ENCODE measurements around the gene NACA. TPM values are rescaled to one million over a fixed set of nuclear protein-coding genes. Genes with fewer than 3 reads are reported as not detected.
A peak's percentile ranks its signal among the peaks of the same experiment; 100 is the strongest.

The NACA gene
- total and polyA plus RNA-seq, 2 of the 13 experiments (the other 11 are each of a cell fraction or from before 2014, with no cell fraction given): 799 to 1,700 TPM

GRCh38 chr12:56688129-56688845 is 36.8 kb downstream of the NACA start, which contains the start of gene PTGES3 (continued):
- TF ChIP-seq ZNF639 (CRISPR knock-in tag; conservative IDR thresholded peaks at IDR 0.05) (peak; percentile 93), ZNF33B (CRISPR knock-in tag; IDR thresholded peaks at IDR 0.05) (no peak), RXRA (CRISPR knock-in tag; IDR thresholded peaks at IDR 0.05) (peak; percentile 65; the same call in 1 of the 2 replicates), PHF21A (CRISPR knock-in tag; IDR thresholded peaks at IDR 0.05) (peak; percentile 69; the same call in 1 of the 2 replicates), ZSCAN21 (CRISPR knock-in tag; IDR thresholded peaks at IDR 0.05; ENCODE audit: borderline replicate concordance) (peak; percentile 94), ZNF780A (CRISPR knock-in tag; IDR thresholded peaks at IDR 0.05) (no peak; the same call in 1 of the 2 replicates), ZMYM4 (CRISPR knock-in tag; IDR thresholded peaks at IDR 0.05) (peak; percentile 93), ZNF883 (CRISPR knock-in tag; IDR thresholded peaks at IDR 0.05; ENCODE audit: not compliant biosample characterization) (peak; percentile 82), ZFP36L2 (CRISPR knock-in tag; IDR thresholded peaks at IDR 0.05) (no peak; the same call in 1 of the 2 replicates), ZNF256 (CRISPR knock-in tag; conservative IDR thresholded peaks at IDR 0.05) (peak; percentile 95), MEIS2 (CRISPR knock-in tag; IDR thresholded peaks at IDR 0.05) (peak; percentile 75; the same call in 1 of the 2 replicates), SSRP1 (CRISPR knock-in tag; IDR thresholded peaks at IDR 0.05) (no peak), ZNF441 (CRISPR knock-in tag; IDR thresholded peaks at IDR 0.05; ENCODE audit: borderline replicate concordance) (peak; percentile 78), FOSL1 (CRISPR knock-in tag; IDR thresholded peaks at IDR 0.05; ENCODE audit: borderline replicate concordance) (no peak), HNRNPLL (IDR thresholded peaks at IDR 0.05; ENCODE audit: low read depth, low read length, poor library complexity, severe bottlenecking) (peak; percentile 90), ZNF589 (CRISPR knock-in tag; conservative IDR thresholded peaks at IDR 0.05) (no peak), TOE1 (CRISPR knock-in tag; IDR thresholded peaks at IDR 0.05) (no peak), MLX (CRISPR knock-in tag; IDR thresholded peaks at IDR 0.05) (peak; percentile 15; the same call in 1 of the 2 replicates), ZNF782 (CRISPR knock-in tag; IDR thresholded peaks at IDR 0.05; ENCODE audit: borderline replicate concordance) (0 out of 2 replicates have a peak, but pooled peaks have one; percentile 30), ZFAT (CRISPR knock-in tag; conservative IDR thresholded peaks at IDR 0.05) (no peak), ZNF737 (CRISPR knock-in tag; IDR thresholded peaks at IDR 0.05; ENCODE audit: borderline replicate concordance) (no peak), MATR3 (CRISPR knock-in tag; IDR thresholded peaks at IDR 0.05) (no peak)
- TF ChIP-seq, protein P1, sequence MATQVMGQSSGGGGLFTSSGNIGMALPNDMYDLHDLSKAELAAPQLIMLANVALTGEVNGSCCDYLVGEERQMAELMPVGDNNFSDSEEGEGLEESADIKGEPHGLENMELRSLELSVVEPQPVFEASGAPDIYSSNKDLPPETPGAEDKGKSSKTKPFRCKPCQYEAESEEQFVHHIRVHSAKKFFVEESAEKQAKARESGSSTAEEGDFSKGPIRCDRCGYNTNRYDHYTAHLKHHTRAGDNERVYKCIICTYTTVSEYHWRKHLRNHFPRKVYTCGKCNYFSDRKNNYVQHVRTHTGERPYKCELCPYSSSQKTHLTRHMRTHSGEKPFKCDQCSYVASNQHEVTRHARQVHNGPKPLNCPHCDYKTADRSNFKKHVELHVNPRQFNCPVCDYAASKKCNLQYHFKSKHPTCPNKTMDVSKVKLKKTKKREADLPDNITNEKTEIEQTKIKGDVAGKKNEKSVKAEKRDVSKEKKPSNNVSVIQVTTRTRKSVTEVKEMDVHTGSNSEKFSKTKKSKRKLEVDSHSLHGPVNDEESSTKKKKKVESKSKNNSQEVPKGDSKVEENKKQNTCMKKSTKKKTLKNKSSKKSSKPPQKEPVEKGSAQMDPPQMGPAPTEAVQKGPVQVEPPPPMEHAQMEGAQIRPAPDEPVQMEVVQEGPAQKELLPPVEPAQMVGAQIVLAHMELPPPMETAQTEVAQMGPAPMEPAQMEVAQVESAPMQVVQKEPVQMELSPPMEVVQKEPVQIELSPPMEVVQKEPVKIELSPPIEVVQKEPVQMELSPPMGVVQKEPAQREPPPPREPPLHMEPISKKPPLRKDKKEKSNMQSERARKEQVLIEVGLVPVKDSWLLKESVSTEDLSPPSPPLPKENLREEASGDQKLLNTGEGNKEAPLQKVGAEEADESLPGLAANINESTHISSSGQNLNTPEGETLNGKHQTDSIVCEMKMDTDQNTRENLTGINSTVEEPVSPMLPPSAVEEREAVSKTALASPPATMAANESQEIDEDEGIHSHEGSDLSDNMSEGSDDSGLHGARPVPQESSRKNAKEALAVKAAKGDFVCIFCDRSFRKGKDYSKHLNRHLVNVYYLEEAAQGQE (IDR thresholded peaks at IDR 0.05; ENCODE audit: borderline replicate concordance in 1 of 2, low read depth in 1 of 2, low read length in 2 of 2): peak in 1 of 2 experiments; percentile 54; a peak in 1 of 4 replicates
- TF ChIP-seq, protein P2, sequence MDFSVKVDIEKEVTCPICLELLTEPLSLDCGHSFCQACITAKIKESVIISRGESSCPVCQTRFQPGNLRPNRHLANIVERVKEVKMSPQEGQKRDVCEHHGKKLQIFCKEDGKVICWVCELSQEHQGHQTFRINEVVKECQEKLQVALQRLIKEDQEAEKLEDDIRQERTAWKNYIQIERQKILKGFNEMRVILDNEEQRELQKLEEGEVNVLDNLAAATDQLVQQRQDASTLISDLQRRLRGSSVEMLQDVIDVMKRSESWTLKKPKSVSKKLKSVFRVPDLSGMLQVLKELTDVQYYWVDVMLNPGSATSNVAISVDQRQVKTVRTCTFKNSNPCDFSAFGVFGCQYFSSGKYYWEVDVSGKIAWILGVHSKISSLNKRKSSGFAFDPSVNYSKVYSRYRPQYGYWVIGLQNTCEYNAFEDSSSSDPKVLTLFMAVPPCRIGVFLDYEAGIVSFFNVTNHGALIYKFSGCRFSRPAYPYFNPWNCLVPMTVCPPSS (IDR thresholded peaks at IDR 0.05): no peak
